ENCODE measurements around the gene CHAMP1. TPM values are rescaled to one million over a fixed set of nuclear protein-coding genes. Genes with fewer than 3 reads are reported as not detected.

Gene CHAMP1
- total RNA-seq, 1 donor from 2014 or later = 8.1 TPM

DNA sequence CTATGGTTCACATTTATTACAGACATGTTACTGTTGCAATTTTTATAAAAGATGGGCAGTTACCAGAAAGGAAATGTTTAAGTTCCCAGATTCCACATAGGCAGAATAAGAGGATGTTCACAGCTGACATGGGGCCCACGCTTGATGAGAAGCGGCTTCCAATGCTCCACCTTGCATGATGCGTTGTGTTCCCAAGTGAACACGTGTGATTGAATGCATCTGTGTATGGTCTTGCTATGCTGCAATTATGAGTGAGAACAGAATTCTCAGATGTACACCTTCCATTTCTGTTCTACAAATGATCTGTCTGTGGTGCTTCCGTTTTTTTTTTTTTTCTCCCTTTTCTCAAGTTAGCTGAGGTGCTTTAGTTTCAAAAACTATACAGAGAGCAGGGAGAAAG lies 17.4 kb upstream of the CHAMP1 start:
- no peak for DNase-seq (ENCODE audit: low read depth in 2 of 2)

GRCh38 chr13:114298866-114299265 lies 15.4 kb upstream of the CHAMP1 start:
- DNase-seq (ENCODE audit: low read depth in 2 of 2) = no peak

GRCh38 chr13:114299604-114300305 lies 14.5 kb upstream of the CHAMP1 start:
- DNase-seq (ENCODE audit: low read depth in 2 of 2) = no peak

DNA sequence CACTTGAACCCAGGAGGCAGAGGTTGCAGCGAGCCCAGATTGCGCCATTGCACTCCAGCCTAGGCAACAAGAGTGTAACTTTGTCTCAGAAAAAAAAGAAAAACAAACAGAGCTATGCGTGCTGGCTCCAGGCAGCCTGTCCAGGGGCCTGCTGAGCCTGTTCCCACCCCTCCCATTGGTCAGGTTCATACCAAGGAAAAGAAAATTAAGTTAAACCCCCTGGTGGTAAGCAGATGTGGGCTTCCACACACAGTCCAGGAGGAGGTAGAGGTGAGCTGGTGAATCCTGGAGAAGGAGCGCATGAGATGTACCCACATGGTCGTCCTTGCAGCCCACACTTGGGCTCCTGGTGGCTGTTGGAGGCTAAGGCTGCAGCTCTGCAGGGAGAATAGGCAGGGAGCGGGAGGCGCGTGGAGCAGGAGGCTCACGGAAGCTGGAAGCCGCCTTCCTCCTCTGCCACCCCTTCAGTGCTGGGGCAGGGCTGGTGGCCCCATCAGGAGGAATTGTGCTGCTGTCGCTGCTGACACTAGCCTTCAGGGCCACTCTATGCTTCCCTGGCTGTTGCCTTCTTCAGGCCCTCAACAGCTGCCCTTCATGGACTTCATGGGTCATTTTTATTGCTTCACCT lies 10.5 kb upstream of the CHAMP1 start:
- no peak for DNase-seq (ENCODE audit: low read depth in 2 of 2)

- no peak for DNase-seq (ENCODE audit: low read depth in 2 of 2)
These were observed 9.8 kb upstream of the CHAMP1 start for GRCh38 chr13:114304346-114305034.

DNA sequence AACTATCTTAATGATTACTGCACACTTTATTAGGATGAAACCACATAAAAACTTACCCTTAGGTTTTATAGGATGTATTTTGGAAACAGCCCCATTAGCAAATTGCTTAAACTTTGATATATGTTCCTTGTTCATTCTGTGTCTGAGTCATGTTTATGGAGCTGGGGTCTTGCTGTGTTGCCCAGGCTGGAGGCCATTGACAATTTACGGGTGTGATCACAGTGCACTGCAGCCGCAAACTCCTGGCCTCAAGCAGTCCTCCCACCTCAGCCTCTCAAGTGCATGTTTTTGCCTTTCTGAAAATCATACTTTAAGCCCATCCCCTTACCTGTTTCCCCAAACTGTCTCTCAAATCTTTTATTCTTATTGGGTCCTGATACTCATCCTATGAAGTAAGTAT lies 5.2 kb upstream of the CHAMP1 start:
- no peak for DNase-seq (ENCODE audit: low read depth in 2 of 2)

DNA sequence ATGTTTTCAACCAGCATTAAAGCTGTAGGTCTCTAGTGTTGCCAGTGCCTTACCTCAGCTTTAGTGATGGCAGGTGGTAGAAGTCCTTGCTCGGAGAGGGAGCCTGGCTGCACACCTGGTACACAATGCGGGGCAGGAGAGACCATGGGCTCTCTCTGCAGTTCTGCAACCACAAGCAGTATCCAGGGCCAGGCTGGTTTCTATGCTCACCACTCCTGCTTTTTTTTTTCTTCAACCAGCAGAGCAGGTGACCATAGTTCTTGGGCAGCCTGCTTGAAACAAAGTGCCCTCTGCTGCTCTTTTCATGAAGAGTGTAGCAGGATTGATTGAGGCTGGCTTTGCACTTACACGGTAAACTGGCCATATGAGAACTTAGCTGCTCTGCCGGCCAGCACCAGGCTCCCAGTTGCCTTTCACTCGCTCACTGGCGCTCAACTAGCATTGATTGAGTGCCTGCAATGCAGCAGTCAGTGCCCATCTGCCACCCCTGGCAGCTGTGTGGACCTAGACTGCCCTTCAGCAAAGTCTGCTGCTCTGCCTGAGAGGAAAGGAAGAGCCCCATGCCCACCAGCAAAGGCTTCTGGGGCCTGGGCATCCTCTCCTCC lies 4.4 kb upstream of the CHAMP1 start:
- DNase-seq (ENCODE audit: low read depth in 2 of 2) = no peak

- no peak for DNase-seq (ENCODE audit: low read depth in 2 of 2)
These were observed 3.3 kb upstream of the CHAMP1 start for GRCh38 chr13:114310956-114311355.

GRCh38 chr13:114311387-114311786 lies 2.9 kb upstream of the CHAMP1 start:
- DNase-seq (ENCODE audit: low read depth in 2 of 2) = no peak

GRCh38 chr13:114311908-114312307 lies 2.4 kb upstream of the CHAMP1 start:
- peak in 1 of 2 donors; percentile 6 for DNase-seq (ENCODE audit: low read depth in 2 of 2)

GRCh38 chr13:114313061-114313860 lies 1.0 kb upstream of the CHAMP1 start:
- peak; percentile 8 to 18 for DNase-seq (ENCODE audit: low read depth in 2 of 2)

DNA sequence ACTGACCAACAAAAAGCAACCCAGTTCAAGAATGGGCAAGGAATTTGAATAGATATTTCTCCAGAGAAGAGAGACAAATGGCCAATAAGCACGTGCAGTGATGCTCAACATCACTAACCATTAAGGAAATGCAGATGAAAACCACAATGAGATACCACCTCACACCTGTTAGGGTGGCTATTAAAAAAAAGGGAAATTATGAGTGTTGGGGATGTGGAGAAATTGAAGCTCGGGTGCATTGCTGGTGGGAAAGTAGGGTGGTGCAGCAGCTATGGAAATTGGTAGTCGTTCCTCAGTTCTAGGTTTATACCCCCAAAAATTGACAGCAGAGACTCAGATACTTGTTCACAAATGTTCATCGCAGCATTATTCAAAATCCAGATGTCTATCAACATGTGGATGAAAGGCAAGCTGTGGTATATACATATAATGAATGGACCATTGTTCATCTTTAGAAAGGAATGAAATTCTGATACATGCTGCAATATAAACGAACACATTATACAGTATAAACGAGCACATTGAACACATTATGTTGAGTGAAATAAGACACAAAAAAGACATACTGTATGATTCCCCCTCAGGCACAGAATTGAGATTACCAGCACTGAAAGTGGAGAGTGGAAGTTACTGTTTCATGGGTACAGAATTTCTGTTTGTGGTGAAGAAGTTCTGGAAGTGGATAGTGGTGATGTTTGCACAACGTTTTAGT lies 927 bp downstream of the CHAMP1 start:
- DNase-seq (ENCODE audit: low read depth in 2 of 2) = peak in 1 of 2 donors; percentile 2

- no peak for DNase-seq (ENCODE audit: low read depth in 2 of 2)
These were observed 4.3 kb downstream of the CHAMP1 start for GRCh38 chr13:114318624-114319023.

- DNase-seq (ENCODE audit: low read depth in 2 of 2) = peak in 1 of 2 donors; percentile 8
These were observed 5.2 kb downstream of the CHAMP1 start for GRCh38 chr13:114319441-114319913.

GRCh38 chr13:114320065-114320464 lies 5.8 kb downstream of the CHAMP1 start:
- DNase-seq (ENCODE audit: low read depth in 2 of 2) = peak in 1 of 2 donors; percentile 10

GRCh38 chr13:114321256-114321655 lies 7.0 kb downstream of the CHAMP1 start:
- no peak for DNase-seq (ENCODE audit: low read depth in 2 of 2)

- no peak for DNase-seq (ENCODE audit: low read depth in 2 of 2)
These were observed 9.0 kb downstream of the CHAMP1 start for GRCh38 chr13:114323349-114323748.

DNA sequence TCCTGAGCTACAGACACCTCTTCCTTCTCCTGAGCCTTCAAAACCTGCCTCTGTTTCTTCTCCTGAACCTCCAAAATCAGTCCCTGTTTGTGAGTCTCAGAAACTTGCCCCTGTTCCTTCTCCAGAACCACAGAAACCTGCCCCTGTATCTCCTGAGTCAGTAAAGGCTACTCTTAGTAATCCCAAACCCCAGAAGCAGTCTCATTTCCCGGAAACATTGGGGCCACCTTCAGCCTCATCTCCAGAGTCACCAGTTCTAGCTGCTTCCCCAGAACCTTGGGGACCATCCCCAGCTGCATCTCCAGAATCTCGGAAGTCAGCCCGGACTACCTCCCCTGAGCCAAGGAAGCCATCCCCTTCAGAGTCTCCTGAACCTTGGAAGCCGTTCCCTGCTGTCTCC lies 10.0 kb downstream of the CHAMP1 start:
- no peak for DNase-seq (ENCODE audit: low read depth in 2 of 2)

GRCh38 chr13:114325729-114326128 lies 11.4 kb downstream of the CHAMP1 start:
- no peak for DNase-seq (ENCODE audit: low read depth in 2 of 2)

GRCh38 chr13:114328034-114328433 lies 13.7 kb downstream of the CHAMP1 start:
- DNase-seq (ENCODE audit: low read depth in 2 of 2) = no peak

GRCh38 chr13:114328595-114328994 lies 14.3 kb downstream of the CHAMP1 start:
- no peak for DNase-seq (ENCODE audit: low read depth in 2 of 2)

Measured in lung microvascular endothelial cell (primary cell).